NCI-H774 (cell line): ENCODE results near the gene NXPH2.
A peak's percentile ranks its signal among the peaks of the same experiment; 100 is the strongest.

Experiments used
- DNase-seq: peaks from one replicate; lab custom pipeline; 2025; lab: John Stamatoyannopoulos, UW

NXPH2 gene

GRCh38 chr2:138779781-138780445 lies at the start of gene NXPH2:
TSS of gene NXPH2 (minus strand) at chr2:138780390. CDS start at chr2:138780241, 149 bp downstream.
- no peak for DNase-seq

DNA sequence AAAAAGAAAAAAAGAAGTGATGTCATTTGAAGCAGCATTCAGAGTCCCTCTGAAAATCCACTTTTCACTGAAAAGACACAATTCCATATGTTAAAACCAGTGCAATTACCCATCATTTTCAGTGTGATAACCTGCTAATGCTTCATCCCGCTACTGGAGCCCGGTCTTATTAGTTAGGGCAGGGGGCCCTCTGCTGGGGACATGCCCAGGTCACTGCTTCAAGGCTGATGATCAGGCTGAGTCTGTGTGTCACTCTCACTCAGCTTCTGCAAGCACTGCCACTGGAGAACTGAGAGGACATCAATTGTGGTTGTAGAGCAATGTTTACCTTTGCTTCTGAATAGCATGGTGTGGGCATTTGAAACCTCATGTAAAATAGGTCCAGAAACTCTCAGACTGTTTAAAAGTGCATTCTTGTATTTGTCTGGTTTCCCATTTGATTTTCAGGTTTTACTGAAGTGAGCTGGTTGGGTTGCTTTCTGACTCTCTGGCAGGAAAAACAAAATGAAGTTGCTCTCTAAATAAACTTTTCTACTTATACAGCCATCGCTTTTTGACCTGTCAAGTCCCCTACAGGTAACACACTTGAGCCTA lies 49.2 kb upstream of the NXPH2 start:
- no peak for DNase-seq

DNA sequence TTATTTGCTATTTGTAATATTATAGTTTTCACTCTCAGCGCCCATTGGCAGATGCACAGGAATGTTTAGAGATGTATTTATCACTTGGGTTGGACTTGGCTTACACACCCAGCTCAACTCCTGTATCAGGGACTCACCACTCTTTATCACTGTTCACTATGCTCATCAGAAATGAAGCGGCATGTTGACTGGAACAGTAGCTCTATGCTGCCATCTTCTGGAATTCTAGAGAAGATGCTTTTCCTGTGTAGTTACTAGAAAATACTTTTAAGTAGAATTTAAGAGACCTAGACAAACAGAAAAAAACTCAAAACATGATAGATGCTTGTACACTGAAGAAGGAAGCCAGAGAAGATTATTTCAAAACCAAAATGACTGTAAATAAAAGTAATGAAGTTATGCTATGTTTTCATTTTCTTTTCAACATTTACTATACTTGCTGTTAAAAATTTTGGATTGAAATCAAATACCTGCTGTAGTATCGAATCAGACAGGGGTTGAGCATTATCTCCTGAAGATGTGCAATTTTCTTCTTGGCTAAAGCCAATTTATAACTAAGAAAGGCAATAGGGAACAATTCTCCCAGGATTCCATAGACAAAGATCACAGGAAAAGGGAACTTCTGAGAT lies 47.4 kb upstream of the NXPH2 start:
- peak; percentile 65 for DNase-seq

GRCh38 chr2:138823666-138824065 lies 43.5 kb upstream of the NXPH2 start:
- DNase-seq, result no peak

DNA sequence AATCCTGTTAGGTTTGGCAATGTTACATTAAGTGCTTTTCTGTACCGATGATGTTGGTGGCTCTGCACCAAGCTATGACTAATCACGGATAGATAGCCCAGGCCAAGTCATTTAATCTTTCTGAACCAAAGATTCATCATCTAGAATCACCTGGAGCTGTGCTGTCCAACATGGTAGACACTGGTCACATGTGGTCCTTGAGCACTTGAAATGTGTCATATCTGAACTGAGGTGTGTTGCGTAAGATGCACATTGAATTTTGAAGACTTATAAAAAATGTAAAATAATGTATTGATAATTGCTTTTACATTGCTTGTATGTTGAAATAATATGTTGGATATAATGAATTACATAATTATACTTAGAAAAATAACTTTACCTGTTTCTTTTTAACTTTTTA lies 39.8 kb upstream of the NXPH2 start:
- no peak for DNase-seq

DNA sequence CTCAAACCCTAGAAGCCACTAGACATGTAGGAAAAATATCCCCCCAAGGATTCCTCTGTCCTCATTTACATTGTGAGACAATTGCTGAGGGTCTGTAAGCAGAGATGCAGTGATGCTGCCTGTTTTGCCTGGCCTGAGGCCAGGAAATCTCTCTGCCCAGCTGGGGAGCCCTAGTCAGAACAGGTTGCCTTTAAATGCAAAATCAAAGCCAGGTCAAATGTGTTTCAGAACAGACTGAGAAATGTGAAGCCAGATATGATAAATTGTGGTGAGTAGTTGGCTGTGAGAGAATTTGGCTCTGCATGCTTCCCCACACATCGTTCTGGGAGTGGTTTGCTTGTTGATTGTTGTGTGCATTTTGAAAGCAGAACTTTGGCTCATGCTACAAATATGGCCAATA lies 38.4 kb upstream of the NXPH2 start:
- DNase-seq, result no peak

DNA sequence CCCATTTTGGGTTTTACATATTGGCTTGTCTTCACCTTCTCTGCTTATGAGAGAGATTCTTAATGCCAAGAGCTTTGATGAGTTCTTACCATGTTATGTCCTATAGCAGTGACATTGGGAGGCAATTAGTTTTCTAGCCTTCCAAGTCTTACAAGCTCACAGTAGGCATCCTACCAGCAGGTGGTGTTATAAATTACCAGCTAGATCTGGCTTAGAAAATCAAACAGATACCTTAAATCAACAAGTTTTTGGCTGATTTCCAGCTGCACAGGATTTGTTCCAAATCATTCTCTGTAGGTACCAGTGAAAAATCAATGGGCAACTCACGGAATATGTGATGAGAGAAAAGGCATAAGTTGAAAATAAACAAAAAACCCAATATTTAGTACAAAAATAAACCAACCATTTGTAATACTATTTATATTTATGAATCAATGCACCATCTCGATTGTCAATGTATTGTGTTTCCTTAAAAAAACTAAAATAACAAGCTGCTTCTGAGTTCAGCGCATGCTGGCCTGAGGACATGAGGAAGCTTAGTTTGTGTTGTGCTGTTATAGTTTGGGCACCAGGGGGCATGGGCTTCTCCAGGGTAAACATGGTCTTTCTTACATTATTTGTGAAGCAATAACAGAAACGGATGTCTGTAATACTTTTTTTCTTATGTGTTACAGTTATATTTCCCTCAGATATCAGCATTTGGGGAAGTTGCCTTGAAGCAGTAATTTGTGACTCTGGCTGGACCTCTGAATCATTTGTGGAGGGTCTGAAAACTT lies 34.1 kb upstream of the NXPH2 start:
- DNase-seq, result no peak

GRCh38 chr2:138811431-138811830 lies 31.2 kb upstream of the NXPH2 start:
- no peak for DNase-seq

DNA sequence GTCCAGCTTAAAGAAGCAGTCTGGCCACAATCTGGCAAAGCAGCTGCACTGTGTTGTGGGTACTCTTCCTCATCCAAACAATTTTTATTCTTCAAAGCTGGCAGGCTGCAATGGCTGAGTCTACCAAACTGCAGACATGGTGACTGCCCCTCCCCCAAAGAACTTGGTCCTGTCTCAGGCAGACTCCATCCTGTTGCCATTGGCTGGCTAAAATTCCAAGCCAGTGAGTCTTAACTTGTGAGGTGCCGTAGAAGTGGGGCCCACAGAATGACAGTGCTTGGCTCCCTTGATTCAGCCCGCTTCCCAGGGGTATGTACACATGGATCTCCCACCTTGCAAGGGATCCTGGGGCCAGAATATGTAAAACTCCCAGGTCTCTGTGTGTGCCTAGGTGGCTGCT lies 14.5 kb upstream of the NXPH2 start:
- no peak for DNase-seq

DNA sequence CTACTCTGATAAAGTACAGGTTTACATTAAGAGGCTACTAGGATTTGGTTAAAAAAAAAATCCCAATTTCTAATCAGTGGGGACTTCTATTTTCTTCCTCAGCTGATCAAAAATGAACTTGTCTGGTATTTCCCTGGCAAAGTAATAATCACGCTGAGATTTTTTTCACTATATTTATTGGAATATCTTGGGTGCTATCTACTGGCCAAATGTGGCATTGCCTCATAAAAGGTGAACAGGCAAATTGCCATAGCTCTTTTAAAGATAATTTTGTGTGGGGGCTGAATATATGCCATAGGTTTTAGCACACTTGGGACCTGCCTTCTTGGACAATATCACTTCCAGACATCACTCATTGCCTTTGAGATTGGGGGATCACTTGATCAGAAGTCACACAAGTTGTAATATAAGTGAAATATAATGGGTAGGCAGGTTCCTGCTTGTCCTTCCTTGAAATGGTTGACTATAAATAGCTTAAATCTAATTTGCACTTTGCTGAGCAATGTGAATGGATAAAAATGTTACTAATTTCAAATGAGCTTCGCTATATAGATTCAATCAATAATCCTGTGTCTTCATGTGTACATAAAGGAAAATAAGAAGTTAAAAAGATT lies 7.0 kb upstream of the NXPH2 start:
- peak; percentile 40 for DNase-seq

- no peak for DNase-seq
These were observed 2.2 kb upstream of the NXPH2 start for GRCh38 chr2:138782383-138782782.

DNA sequence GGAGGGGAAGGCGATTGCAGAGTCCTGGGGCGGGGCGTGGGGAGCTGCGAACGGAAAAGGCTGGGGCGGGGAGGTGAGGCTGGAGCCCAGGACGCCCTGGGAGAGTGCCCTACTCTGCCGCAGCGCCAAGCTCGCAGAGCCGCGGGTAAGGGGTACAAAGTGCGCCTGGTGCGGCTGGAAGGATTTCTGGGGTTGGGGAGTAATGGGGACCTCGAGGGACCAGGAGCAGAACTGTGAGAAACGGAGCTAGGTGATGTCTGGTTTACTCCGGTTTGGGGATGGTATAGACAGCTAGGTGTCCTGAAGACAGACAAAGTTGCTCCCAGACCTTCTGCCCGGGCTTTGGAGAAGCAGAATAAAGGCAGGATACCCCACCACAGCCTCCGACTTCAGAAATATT lies 718 bp upstream of the NXPH2 start:
- DNase-seq, result no peak

DNA sequence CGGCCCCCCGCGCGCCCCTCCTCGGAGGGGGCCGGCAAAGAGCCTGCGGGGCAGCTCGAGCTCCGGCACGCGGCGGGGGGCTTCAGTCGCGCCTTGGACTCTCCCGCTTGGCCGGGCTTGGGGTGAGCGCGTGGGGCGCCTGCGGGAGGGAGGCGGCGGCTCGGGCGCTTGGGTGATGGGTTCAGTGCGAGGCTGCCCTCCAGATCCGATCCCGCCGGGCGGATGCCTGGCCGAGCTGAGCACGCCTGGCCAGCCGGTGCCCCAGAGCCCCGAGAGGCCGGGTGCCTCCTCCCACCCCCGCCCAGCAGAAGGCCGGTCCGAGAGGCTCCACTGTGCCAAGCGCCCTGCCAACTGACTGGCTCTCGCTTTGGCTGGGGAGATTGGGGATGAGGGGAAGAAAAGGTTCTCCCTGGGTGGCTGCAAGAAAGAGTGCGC lies 273 bp upstream of the NXPH2 start:
- DNase-seq, result no peak

GRCh38 chr2:138779406-138779780 lies 797 bp downstream of the NXPH2 start:
- DNase-seq, result no peak

DNA sequence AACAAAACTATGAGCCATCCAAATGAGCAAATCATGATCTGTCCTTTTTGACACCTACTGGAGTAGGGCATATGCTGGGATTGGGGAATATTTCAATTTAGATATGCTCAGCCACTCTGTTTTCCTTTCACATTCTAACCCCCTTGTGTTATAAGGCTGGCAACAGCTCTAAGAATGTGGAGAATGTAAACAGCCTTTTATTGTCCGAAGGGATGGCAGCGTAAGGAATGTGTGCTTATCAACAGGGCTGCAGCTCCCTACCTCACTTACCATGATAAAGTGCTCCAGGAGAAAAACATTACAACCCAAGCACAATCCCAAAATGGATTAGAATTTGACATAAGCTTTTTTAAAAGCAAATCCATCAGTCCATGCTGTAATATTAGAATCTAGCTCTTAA lies 2.2 kb downstream of the NXPH2 start:
- DNase-seq, result no peak

DNA sequence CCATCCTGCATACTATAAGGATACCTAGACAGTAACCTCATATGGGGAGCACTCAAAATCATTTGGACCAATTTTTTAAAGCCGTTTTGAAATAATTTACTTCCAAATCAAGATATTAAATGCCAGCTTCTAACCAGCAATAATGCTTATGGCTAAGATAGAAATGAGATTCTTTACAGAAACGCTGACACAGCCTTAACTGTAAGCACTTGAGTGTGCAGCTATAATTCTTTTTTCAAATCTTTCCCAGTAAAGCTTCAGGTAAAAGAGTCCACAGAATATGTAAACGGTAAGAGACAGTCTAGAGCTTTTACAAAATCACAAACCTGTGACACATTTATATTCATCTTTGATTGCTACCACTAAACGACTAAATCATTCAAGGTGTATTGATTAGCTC lies 4.5 kb downstream of the NXPH2 start:
- no peak for DNase-seq

GRCh38 chr2:138771534-138771933 lies 8.7 kb downstream of the NXPH2 start:
- no peak for DNase-seq

- DNase-seq, result no peak
These were observed 13.1 kb downstream of the NXPH2 start for GRCh38 chr2:138767101-138767500.

DNA sequence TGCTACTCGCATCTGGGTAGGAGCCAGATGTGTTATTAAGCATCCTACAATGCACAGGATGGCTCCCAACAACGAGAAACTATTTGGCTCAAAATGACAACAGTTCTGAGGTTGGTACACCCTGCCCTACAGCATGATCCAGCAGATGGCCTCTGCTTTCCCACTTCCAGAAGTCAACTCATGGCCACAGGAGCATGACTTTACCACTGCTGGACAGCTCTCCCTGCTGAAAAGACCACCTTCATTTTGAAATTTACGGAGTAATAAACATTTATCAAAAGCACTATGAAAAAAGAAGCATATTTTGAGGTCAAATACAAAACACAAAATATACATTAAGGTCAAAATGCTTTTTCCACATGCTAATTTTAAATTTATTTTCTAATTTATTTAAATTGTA lies 13.7 kb downstream of the NXPH2 start:
- no peak for DNase-seq

- DNase-seq, result no peak
These were observed 16.2 kb downstream of the NXPH2 start for GRCh38 chr2:138763971-138764370.

DNA sequence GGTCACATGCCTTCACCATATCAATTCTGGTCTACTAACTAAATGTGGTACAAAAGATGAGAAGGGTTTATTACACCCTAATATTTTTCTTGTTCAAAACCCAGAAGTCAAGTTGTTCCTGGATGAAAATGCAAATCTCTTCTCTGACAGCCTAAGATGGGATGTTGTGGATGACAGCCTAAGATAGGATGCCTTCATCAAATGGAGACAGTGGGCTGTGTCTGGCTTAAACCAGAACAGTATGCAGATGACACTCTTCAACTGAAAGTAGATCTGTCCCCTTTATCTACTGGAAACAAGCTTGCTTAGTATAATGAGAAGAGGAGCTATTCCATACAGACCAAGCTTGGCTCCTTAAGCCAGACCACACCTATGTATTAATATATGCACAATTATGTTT lies 17.7 kb downstream of the NXPH2 start:
- no peak for DNase-seq

GRCh38 chr2:138760676-138761075 lies 19.5 kb downstream of the NXPH2 start:
- DNase-seq, result no peak
